IMR-90 (cell line): ENCODE results near the gene PHAX. TPM values are rescaled to one million over a fixed set of nuclear protein-coding genes. Genes with fewer than 3 reads are reported as not detected.

Experiments
- ATAC-seq: fragments of 200-7000 bp; cut with Tn5 transposase; 2 replicates; pipeline ENCODE4 v1.9.1; 2020; ENCODE audit warnings: low read depth, mild to moderate bottlenecking, moderate library complexity
- BruUV-seq: library from RNA; stranded (reverse); fragments of 400-500 nt; replicated peaks from 2 replicates; lab custom pipeline; 2021; lab: Mats Ljungman, UMichigan
- CTCF ChIA-PET: fragments of 300-600 bp; formaldehyde crosslinking; extraction: SDS; loops from one replicate; lab custom pipeline; 2021; ENCODE audit warnings: antibody characterized with exemption; lab: Yijun Ruan, JAX
- POLR2A ChIA-PET: fragments of 300-600 bp; sonication (Branson Sonifier 250); formaldehyde crosslinking; loops from one replicate; lab custom pipeline; 2022; ENCODE audit warnings: antibody characterized with exemption; ENCODE audit not compliant: unreplicated experiment; lab: Charles Lee
- DNase-seq: peaks from one replicate; pipeline ENCODE4 v3.0.0; 2013
- H2AFZ ChIP-seq: replicated peaks from 2 replicates; pipeline ENCODE3; 2013; ENCODE audit warnings: low read length, mild to moderate bottlenecking; ENCODE audit not compliant: poor library complexity
- H2AK5ac ChIP-seq: 2 replicates; pipeline ENCODE4 v1.6.1; 2013; ENCODE audit warnings: low read depth, low read length, inconsistent platforms
- H2AK9ac ChIP-seq: replicated peaks from 2 replicates; pipeline ENCODE3; 2013; ENCODE audit warnings: mild to moderate bottlenecking, low read depth, low read length, moderate library complexity; ENCODE audit not compliant: poor library complexity
- H2BK120ac ChIP-seq: 2 replicates; pipeline ENCODE4 v1.6.1; 2013; ENCODE audit warnings: low read depth, low read length, inconsistent platforms
- H2BK15ac ChIP-seq: 3 replicates; pipeline ENCODE4 v1.6.1; 2013; ENCODE audit warnings: low read depth, low read length, inconsistent platforms
- H2BK20ac ChIP-seq: 2 replicates; pipeline ENCODE4 v1.6.1; 2013; ENCODE audit warnings: low read depth, mild to moderate bottlenecking, inconsistent platforms, low read length, moderate library complexity
- H2BK5ac ChIP-seq: 2 replicates; pipeline ENCODE4 v1.6.1; 2013; ENCODE audit warnings: mild to moderate bottlenecking, low read depth, low read length, inconsistent platforms; ENCODE audit not compliant: poor library complexity, severe bottlenecking
- H3K14ac ChIP-seq: replicated peaks from 2 replicates; pipeline ENCODE4 v1.6.1; 2013; ENCODE audit warnings: low read depth, low read length, inconsistent platforms
- H3K18ac ChIP-seq: 2 replicates; pipeline ENCODE4 v1.6.1; 2013; ENCODE audit warnings: low read depth, low read length, control low read depth
- H3K23ac ChIP-seq: 2 replicates; pipeline ENCODE4 v1.6.1; 2013; ENCODE audit warnings: low read depth, low read length, inconsistent platforms
- H3K27ac ChIP-seq: 2 replicates; pipeline ENCODE4 v1.5.1; 2013; ENCODE audit warnings: mild to moderate bottlenecking, control low read depth, low read length; ENCODE audit not compliant: insufficient read depth
- H3K27me3 ChIP-seq: 2 replicates; pipeline ENCODE4 v1.6.1; 2013; ENCODE audit warnings: low read length; ENCODE audit not compliant: control insufficient read depth, insufficient read depth
- H3K36me3 ChIP-seq: 2 replicates; pipeline ENCODE4 v1.6.1; 2013; ENCODE audit warnings: low read length, mixed read lengths; ENCODE audit not compliant: control insufficient read depth, insufficient read depth
- H3K4ac ChIP-seq: 2 replicates; pipeline ENCODE4 v1.6.1; 2013; ENCODE audit warnings: low read depth, low read length, inconsistent platforms
- H3K4me1 ChIP-seq: 2 replicates; pipeline ENCODE4 v1.6.1; 2013; ENCODE audit warnings: low read length, mixed read lengths; ENCODE audit not compliant: control insufficient read depth, insufficient read depth
- H3K4me2 ChIP-seq: 2 replicates; pipeline ENCODE4 v1.6.1; 2013; ENCODE audit warnings: low read depth, mild to moderate bottlenecking, control low read depth, low read length, moderate library complexity
- H3K4me3 ChIP-seq: 2 replicates; pipeline ENCODE4 v1.5.1; 2013; ENCODE audit warnings: low read depth, mild to moderate bottlenecking, control low read depth, low read length, moderate library complexity; ENCODE audit not compliant: insufficient read depth
- H3K56ac ChIP-seq: 2 replicates; pipeline ENCODE4 v1.6.1; 2013; ENCODE audit warnings: low read length, inconsistent platforms; ENCODE audit not compliant: insufficient read depth; ENCODE audit errors: extremely low read depth
- H3K79me1 ChIP-seq, 2 experiments: 2 replicates each; pipeline ENCODE4 v1.6.1; 2013; ENCODE audit warnings: low read length in 2 of 2, inconsistent platforms in 1 of 2, low read depth in 1 of 2
- H3K9ac ChIP-seq: 2 replicates; pipeline ENCODE4 v1.6.1; 2013; ENCODE audit warnings: low read depth, low read length, control low read depth
- H3K9me1 ChIP-seq: 2 replicates; pipeline ENCODE4 v1.6.1; 2013; ENCODE audit warnings: low read length, inconsistent platforms; ENCODE audit not compliant: insufficient read depth
- H3K9me3 ChIP-seq: 2 replicates; pipeline ENCODE4 v1.6.1; 2013; ENCODE audit warnings: low read length; ENCODE audit not compliant: control insufficient read depth, insufficient read depth
- H4K20me1 ChIP-seq: 2 replicates; pipeline ENCODE4 v1.6.1; 2013; ENCODE audit warnings: low read length, inconsistent platforms; ENCODE audit not compliant: insufficient read depth
- H4K5ac ChIP-seq: 2 replicates; pipeline ENCODE4 v1.6.1; 2013; ENCODE audit warnings: mild to moderate bottlenecking, low read depth, low read length, control low read depth
- H4K8ac ChIP-seq, 2 experiments: 2 replicates each; pipeline ENCODE4 v1.6.1; 2013; ENCODE audit warnings: low read depth in 2 of 2, low read length in 2 of 2, control low read depth in 1 of 2, inconsistent platforms in 1 of 2
- H4K91ac ChIP-seq: 2 replicates; pipeline ENCODE4 v1.6.1; 2013; ENCODE audit warnings: low read depth, low read length, inconsistent platforms; ENCODE audit not compliant: insufficient read depth
- BHLHE40 ChIP-seq: fragments of 150-350 bp; IDR thresholded peaks from 2 replicates; pipeline ENCODE4 v1.6.1; 2016; ENCODE audit warnings: mild to moderate bottlenecking, low read depth, low read length
- CEBPB ChIP-seq: IDR thresholded peaks from 2 replicates; pipeline ENCODE4 v1.6.1; 2012; ENCODE audit warnings: low read depth, low read length, improper control_type of control experiment
- CHD1 ChIP-seq: IDR thresholded peaks from 2 replicates; pipeline ENCODE4 v1.6.1; 2012; ENCODE audit warnings: low read depth, low read length, improper control_type of control experiment
- ELK1 ChIP-seq: fragments of 150-350 bp; IDR thresholded peaks from 2 replicates; pipeline ENCODE4 v1.6.1; 2016; ENCODE audit warnings: low read depth, mild to moderate bottlenecking, low read length, moderate library complexity, borderline replicate concordance
- FOS ChIP-seq: fragments of 150-350 bp; IDR thresholded peaks from 2 replicates; pipeline ENCODE4 v1.6.1; 2016; ENCODE audit warnings: low read depth, low read length
- MAFK ChIP-seq: IDR thresholded peaks from 2 replicates; pipeline ENCODE4 v1.6.1; 2012; ENCODE audit warnings: low read depth, low read length, improper control_type of control experiment
- MAZ ChIP-seq: IDR thresholded peaks from 2 replicates; pipeline ENCODE4 v1.6.1; 2012; ENCODE audit warnings: low read depth, mild to moderate bottlenecking, low read length, improper control_type of control experiment, moderate library complexity, borderline replicate concordance
- MXI1 ChIP-seq: IDR thresholded peaks from 2 replicates; pipeline ENCODE4 v1.6.1; 2012; ENCODE audit warnings: low read depth, mild to moderate bottlenecking, low read length, moderate library complexity, borderline replicate concordance
- NFE2L2 ChIP-seq: fragments of 150-350 bp; IDR thresholded peaks from 2 replicates; pipeline ENCODE4 v1.6.1; 2016; ENCODE audit warnings: low read depth, mild to moderate bottlenecking, low read length
- POLR2A ChIP-seq: IDR thresholded peaks from 2 replicates; pipeline ENCODE4 v1.6.1; 2012; ENCODE audit warnings: mild to moderate bottlenecking, low read depth, low read length
- RAD21 ChIP-seq: IDR thresholded peaks from 2 replicates; pipeline ENCODE4 v1.6.1; 2012; ENCODE audit warnings: low read length, improper control_type of control experiment
- RCOR1 ChIP-seq: IDR thresholded peaks from 2 replicates; pipeline ENCODE4 v1.6.1; 2012; ENCODE audit warnings: mild to moderate bottlenecking, low read length, improper control_type of control experiment; ENCODE audit not compliant: insufficient replicate concordance
- RFX5 ChIP-seq: IDR thresholded peaks from 2 replicates; pipeline ENCODE4 v1.8.0; 2012; ENCODE audit warnings: low read depth, mild to moderate bottlenecking, low read length, moderate library complexity
- SMC3 ChIP-seq: fragments of 150-350 bp; IDR thresholded peaks from 2 replicates; pipeline ENCODE4 v1.6.1; 2016; ENCODE audit warnings: low read depth, mild to moderate bottlenecking, antibody characterized with exemption, low read length, moderate library complexity
- WGBS, 2 experiments: methylation state at CpG; one replicate each; pipeline versions ENCODE4 v1.1.5 to v1.1.7; 2013; ENCODE audit warnings: missing lambda C conversion rate in 2 of 2; ENCODE audit not compliant: insufficient read length in 1 of 2; ENCODE audit errors: extremely low coverage in 2 of 2; 5-methylcytosine and 5-hydroxymethylcytosine counted together
- dilution Hi-C: fragments of 300-500 bp; cut with HindIII; formaldehyde crosslinking; loops from one replicate; pipeline ENCODE4 v1.14.3; 2018; ENCODE audit warnings: low sequenced_read_pairs; ENCODE audit not compliant: unreplicated experiment
- in situ Hi-C: fragments of 300-500 bp; cut with MboI; formaldehyde crosslinking; loops from 3 replicates; pipeline ENCODE4 v1.14.3; 2019; ENCODE audit warnings: low sequenced_read_pairs, inconsistent platforms, mixed read lengths
- intact Hi-C: fragments of 100-400 bp; cut with micrococcal nuclease; formaldehyde crosslinking; loops from 2 replicates; pipeline ENCODE4 v1.10.0; 2022
- polyA plus RNA-seq, 3 experiments: library from polyadenylated mRNA; depleted of rRNA; stranded (reverse); fragments of >200 nt; gene quantifications; 2 replicates each; pipeline ENCODE4 v1.2.3, GENCODE V29; 2012; ENCODE audit warnings: low replicate concordance in 1 of 3
- total RNA-seq: library from RNA; depleted of rRNA; stranded (reverse); fragments of >200 nt; gene quantifications from 2 replicates; pipeline ENCODE4 v1.2.3, GENCODE V29; 2012
- TF ChIP-seq, protein P1 (sequence below): fragments of 150-350 bp; IDR thresholded peaks from 2 replicates; pipeline ENCODE4 v1.6.1; 2017; ENCODE audit warnings: mild to moderate bottlenecking, antibody characterized with exemption, low read length, low read depth

Gene PHAX
- total and polyA plus RNA-seq, 2 of the 4 experiments (the other 2 are of a cell fraction): 32.5 to 46.4 TPM

- H3K79me1 ChIP-seq: peaks cover 0 to 7% of the 10 kb centered on the region in 2 experiments; a peak in 2 of 4 replicates
- WGBS, 2 experiments: no CpG with 5 or more reads among the region's 3 CpGs
- no peak overlapping the region for H2AK5ac ChIP-seq
- intact Hi-C loops (no loop called here), in situ Hi-C loops (no loop called here), dilution Hi-C loops (no loop called here)
- no peak overlapping the region for H3K4ac ChIP-seq
- H3K9ac ChIP-seq: no peak overlapping the region
- no peaks in the 10 kb centered on the region for H3K4me1 ChIP-seq
- H2BK5ac ChIP-seq: no peak overlapping the region
- ATAC-seq: no peak
- H4K91ac ChIP-seq: no peak overlapping the region
- H3K9me1 ChIP-seq: no peaks in the 10 kb centered on the region
- H4K5ac ChIP-seq: no peak overlapping the region
- ChIA-PET CTCF (no interaction called here), POLR2A (no interaction called here)
- H2AFZ ChIP-seq: no peak overlapping the region
- H2BK15ac ChIP-seq: no peak overlapping the region
- no peak overlapping the region for H3K27ac ChIP-seq
- H3K27me3 ChIP-seq: no peaks in the 10 kb centered on the region
- TF ChIP-seq MAZ: no peak
- TF ChIP-seq FOS: no peak
- no peak for TF ChIP-seq RAD21
- TF ChIP-seq, protein P1, sequence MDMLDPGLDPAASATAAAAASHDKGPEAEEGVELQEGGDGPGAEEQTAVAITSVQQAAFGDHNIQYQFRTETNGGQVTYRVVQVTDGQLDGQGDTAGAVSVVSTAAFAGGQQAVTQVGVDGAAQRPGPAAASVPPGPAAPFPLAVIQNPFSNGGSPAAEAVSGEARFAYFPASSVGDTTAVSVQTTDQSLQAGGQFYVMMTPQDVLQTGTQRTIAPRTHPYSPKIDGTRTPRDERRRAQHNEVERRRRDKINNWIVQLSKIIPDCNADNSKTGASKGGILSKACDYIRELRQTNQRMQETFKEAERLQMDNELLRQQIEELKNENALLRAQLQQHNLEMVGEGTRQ: no peak
- TF ChIP-seq RCOR1: no peak
- no peak for TF ChIP-seq SMC3
- no peak for TF ChIP-seq BHLHE40
- no peak for TF ChIP-seq RFX5
- TF ChIP-seq NFE2L2: no peak
- no peak for TF ChIP-seq MAFK
- no peak for TF ChIP-seq ELK1
- TF ChIP-seq CHD1: no peak
- no peak for TF ChIP-seq MXI1
- no peak for TF ChIP-seq CEBPB
- no peak for TF ChIP-seq POLR2A
- H3K23ac ChIP-seq: no peak overlapping the region
- H3K14ac ChIP-seq: no peak overlapping the region
- no peak overlapping the region for H4K8ac ChIP-seq
- H4K20me1 ChIP-seq: no peaks in the 10 kb centered on the region
- no peak for DNase-seq
- H3K36me3 ChIP-seq: peaks cover 27% of the 10 kb centered on the region
- no peak overlapping the region for H2BK20ac ChIP-seq
- H3K4me3 ChIP-seq: no peak overlapping the region
- no TSS peak for BruUV-seq
- no peak overlapping the region for H3K56ac ChIP-seq
- no peak overlapping the region for H3K18ac ChIP-seq
- no peak overlapping the region for H2AK9ac ChIP-seq
- H2BK120ac ChIP-seq: no peak overlapping the region
- no peak overlapping the region for H3K4me2 ChIP-seq
- H3K9me3 ChIP-seq: no peaks in the 10 kb centered on the region
Observed at GRCh38 chr5:126583761-126584160, 17.0 kb upstream of the PHAX start.
